HG02571 (cell line): Measurements from ENCODE around the gene NDUFB3.
"Not testable (repeated sequence)": the region's sequence is repeated elsewhere in the genome, so short reads cannot be mapped to it uniquely, and the experiment has no call there.

Experiments
- ATAC-seq: cut with Tn5 transposase; IDR thresholded peaks from one replicate; pipeline ENCODE4 v1.9.1; 2021; ENCODE audit warnings: mild to moderate bottlenecking, moderate library complexity; ENCODE audit not compliant: unreplicated experiment

Gene NDUFB3

GRCh38 chr2:201084863-201085262, 13.1 kb downstream of the NDUFB3 start:
- no peak for ATAC-seq

GRCh38 chr2:201090574-201090973, 18.8 kb downstream of the NDUFB3 start:
- no peak for ATAC-seq

- no peak for ATAC-seq
Observed at GRCh38 chr2:201093573-201093972, 21.8 kb downstream of the NDUFB3 start.

DNA sequence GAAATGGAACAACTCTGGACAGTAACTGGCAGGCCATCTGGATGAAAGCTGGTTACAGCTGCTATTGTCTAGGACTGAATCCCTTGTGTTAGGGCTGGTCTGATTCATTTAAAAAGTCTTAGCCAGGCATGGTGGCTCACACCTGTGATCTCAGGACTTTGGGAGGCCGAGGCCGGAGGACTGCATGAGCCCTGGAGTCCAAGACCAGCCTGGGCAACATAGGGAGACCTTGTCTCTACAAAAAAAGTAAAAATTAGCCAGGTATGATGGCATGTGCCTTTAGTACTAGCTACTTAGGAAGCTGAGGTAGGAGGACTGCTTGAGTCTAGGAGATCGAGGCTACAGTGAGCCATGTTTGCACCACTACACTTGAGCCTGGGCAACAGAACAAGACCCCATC, 28.7 kb downstream of the NDUFB3 start:
- no peak for ATAC-seq

GRCh38 chr2:201105759-201106158, 34.0 kb downstream of the NDUFB3 start:
- ATAC-seq: no peak

DNA sequence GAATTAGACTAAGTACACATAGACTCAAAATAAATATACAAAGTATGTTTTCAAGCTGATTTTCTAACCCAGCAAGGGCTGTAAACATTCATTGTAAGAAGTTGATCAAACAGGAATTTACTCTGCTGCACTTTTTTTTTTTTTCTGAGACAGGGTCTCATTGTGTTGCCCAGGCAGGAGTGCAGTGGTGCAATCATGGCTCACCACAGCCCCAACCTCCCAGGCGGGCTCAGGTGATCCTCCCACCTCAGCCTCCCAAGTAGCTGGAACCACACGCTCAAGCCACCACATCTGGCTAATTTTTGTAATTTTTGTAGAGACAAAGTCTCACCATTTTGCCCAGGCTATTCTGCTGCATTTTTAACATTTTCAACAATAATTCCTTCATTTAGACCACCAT, 35.8 kb downstream of the NDUFB3 start:
- ATAC-seq: no peak

- ATAC-seq: no peak
Observed at GRCh38 chr2:201108341-201108740, 36.5 kb downstream of the NDUFB3 start.

GRCh38 chr2:201109186-201109585, 37.4 kb downstream of the NDUFB3 start:
- ATAC-seq: no peak

DNA sequence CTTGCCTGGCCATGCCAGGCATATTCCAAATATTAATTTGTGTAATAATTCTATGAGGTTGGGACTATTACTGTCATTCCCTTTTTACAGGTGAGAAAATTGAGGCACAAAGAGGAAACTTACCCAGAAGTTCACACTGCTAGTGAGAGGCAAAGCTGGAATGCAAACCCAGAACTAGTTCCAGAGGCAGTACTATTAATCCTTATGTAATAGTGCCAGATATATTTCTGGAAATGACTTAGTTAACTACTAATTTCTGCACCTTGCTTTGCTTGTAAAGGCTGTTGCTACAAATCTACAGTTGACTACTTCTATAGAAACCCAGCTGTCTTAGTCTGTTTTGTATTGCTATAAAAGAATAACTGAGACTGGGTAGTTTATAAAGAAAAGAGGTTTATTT, 38.8 kb downstream of the NDUFB3 start:
- no peak for ATAC-seq

DNA sequence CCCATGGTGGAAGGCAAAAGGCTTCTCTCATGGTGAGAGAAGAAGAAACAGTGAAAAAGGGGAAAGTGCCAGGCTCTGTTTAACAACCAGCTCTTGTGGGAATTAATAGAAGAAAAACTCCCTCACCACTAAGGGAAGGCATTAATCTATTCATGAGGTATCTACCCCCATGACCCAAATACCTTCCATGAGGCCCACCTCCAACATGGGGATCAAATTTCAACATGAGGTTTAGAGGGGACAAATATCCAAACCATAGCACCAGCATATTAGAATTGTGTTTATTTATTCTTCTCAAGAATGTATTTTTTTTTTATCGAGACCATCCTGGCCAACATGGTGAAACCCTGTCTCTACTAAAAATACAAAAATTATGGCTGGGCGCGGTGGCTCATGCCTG, 39.3 kb downstream of the NDUFB3 start:
- no peak for ATAC-seq

GRCh38 chr2:201114350-201114749, 42.5 kb downstream of the NDUFB3 start:
- no peak for ATAC-seq

DNA sequence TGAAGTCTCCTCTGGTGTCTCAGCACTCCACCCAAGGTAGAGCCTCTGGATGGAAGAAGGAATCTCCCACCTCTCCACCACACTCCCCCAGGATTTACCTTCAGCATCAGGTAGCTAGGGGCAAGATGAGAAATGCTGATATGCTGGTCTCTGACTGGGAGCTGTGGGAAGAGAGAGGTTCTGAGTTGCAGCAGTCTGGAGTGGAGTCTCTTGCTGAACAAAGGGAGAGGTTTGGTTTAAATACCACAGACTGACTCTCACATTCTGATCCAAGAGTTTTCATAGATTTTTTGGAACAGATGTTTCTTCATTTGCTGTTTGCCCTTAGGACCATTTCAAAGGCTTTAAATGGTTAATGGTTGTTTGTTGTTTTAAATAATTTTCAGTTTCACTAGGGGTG, 43.0 kb downstream of the NDUFB3 start:
- no peak for ATAC-seq

DNA sequence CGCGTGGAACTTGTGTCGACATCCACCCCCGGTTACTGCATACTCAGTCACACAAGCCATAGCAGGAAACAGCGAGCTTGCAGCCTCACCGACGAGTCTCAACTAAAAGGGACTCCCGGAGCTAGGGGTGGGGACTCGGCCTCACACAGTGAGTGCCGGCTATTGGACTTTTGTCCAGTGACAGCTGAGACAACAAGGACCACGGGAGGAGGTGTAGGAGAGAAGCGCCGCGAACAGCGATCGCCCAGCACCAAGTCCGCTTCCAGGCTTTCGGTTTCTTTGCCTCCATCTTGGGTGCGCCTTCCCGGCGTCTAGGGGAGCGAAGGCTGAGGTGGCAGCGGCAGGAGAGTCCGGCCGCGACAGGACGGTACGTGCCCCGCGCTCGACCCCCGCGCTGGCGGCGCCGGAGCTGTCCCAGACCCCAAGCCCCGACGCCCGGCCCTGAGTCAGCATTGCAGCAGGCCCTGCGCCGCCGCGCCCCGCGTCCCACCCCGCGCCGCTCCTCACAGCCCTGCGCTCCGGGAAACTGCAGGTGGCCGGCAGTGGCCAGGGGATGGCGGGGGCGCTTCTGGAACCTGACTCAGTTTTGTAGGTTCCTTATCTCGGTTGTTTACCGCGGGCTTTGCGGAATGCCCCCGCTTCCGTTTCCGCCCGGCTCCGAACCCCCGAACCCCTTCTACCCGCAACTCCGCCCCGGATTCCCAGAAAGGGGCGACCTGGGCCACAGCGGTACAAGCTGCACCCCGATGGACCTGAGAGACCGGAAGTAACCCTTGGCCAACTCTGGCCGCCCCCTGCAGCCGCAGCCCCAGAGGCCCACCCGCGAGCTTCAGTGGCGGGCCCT, 44.5 kb downstream of the NDUFB3 start, which contains the start of gene CFLAR:
CFLAR (plus strand) TSS at position 50 of the 844 bp plus-strand sequence. CDS start 13,702 bp downstream, outside the sequence.
- peak; percentile 29 for ATAC-seq

DNA sequence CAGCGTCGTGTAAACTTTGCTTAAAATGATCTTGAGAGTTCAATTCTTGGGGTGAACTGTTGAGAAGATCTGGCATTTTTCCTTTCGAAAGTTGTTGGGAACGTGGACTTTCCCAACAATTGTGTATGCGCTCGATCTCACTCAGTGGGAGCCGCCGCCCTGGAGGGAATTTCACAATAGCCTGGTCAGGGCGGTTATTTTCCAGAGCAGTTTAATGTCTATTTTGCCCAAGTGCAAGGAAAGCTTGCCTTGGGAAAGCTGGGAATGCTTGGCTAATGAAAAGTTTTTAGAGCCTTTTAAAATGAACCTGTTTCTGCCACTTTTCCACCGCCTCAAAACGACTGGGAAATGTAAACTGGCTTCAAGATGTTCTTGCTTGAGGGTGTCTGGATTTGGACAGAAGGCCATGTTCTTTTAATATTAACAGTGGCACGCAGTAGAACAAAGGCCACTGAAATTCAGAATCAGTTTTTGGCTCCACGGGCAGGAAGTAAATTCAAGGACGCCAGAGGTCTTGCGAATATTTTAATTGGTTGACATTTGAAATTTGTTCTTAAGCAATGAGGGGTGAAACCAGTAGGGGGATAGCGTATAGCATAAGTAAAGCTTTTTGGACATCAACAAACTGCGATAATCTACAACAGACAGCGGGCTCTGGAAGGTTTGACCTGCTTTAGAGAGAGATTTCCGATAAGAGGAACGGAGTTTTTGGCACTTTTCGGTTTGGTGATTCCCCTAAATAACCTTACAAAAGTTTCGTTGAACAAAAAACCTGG, 45.3 kb downstream of the NDUFB3 start:
- ATAC-seq: no peak

- not testable (repeated sequence) for ATAC-seq
Observed at GRCh38 chr2:201117735-201118094, 45.9 kb downstream of the NDUFB3 start.

DNA sequence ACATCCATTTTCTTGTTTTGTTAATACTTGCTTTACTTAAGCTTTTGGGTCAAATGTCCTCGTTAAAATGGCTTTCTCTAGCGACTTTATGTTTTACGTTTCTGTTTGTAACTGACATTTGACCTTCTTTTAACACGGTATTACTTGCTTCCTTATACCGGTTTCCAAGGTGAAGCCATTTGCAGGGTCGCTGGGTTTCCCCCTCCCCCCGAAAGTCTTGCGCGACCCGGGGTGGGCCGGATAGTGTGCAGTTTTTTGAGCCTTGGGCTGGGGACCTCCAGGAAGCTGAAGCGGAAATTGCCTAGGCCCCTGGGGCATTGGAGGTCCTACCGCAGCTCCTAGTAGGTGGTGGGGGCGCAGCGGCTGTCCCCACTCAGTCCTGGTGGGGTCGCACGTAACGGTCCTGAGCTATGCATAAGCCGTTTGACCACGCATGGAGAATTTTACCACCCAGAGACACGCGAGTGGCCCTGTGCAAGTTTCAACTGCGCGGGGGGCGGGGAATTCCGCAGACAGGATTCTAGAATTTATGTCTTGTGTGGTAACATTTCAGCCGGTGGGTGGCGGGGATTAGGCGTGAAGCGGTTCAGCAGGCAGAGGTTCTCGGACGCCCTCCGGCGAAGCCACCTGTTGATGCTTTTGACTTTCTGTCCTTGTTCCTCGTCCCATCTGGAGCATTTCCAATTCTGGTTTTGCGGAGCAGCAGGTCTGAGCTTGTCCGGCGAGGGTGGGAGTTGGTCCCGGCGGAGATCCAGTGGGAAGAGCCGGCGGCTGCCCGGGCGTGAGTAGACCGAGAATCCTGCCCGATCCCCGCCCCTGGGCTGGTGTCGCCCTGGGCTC, 46.5 kb downstream of the NDUFB3 start:
- ATAC-seq: peak; percentile 35

DNA sequence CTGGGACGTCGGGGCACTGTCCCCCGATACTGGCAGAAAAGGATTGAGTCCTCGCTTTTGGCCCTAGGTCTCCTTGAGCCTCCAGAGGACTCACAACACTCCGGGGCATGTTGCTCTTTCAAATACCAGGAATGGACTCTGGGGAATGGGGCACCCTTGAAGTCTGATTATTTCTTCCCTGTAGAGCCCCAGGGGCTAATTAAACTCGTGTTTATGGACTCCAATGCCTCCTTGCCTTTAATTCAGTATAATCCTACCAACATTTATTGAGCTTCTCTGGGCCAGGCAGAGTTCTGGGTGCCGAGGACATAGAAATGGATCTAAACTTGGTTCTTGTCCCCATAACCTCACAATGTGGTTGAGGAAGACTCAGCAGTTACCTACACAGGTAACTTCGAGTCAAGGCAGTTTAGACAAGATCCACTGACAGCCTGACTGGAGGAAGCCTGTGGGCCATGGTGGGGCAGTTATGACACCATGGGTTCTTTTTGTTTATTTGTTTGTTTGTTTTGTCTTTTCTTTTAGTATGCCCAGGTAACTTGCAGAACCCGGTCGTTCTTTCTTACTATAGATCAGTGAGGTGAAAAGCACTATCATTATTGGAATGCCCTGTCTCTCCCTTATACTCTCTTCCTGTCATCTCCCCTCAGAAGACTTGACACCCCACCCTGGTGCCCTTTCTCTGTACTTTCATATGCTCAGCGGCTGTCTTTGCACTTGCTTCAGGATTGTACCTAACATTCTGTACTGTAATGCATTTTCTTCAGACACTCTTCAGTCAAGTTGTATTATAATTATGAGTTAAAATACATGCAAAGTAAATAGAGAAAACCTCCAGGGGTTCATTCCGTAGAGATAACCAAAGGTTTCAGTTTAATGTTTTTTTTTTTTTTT, 47.4 kb downstream of the NDUFB3 start:
- ATAC-seq: no peak

DNA sequence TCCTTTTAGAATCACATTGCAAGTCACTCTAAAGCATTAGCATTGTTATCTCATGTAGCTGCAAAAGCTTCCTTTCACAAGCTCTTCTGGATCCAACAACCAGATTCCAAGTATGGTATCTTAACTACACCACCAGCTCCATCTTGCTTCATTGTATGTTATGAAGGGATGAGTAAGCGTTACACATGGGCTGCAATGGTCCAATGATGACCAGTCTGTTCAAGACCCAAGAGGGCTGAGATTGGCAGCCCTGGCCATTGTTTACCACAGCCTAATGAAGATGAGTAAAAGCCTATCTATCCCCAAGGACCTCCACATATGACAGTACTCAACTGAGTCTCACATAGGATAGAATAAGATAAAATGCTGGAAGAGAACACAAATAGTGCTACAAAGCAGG, 50.5 kb downstream of the NDUFB3 start:
- ATAC-seq: no peak

DNA sequence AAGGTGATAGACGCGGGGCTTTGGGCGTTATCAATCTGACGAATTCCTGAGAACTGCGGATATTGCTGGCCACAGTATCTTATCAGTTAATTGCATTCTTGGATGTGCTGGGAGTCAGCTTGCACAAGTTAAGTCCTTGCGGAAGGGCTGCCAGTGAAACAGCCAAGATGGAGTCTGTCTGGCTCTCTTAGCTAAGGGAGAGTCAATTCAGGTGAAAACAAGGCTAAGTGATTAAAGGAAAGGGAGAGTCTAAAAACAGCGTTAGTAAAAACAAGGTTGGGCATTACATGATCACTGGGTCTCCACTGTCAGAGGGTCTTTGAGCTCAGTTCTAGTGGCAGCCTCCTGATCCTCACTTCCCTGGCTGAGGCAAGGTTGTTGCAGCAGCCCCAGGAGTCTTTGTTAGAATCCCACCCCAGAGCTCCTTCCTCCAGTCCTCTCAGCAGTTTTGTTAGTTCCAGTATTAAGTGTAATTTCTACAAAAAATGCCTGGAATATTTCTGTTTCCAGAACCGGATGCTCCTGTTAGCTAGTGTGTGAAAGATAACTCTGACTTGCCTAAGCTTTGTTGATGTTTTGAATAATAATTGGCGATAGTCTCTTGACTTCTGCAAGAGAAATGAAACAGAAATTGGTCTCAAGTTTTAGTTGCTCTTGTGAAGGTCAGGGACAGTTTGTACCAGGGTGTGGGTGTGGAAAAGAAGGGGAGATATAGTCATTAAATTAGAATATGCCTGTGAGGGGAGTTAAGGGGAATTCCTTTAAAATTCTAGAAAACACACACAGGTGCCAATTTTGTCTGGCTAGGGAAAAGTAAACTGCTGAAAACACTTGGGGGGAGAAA, 54.7 kb downstream of the NDUFB3 start:
- peak; percentile 31 for ATAC-seq
